HepG2 (cell line): ENCODE measurements around the gene S100A4. TPM values are rescaled to one million over a fixed set of nuclear protein-coding genes. Genes with fewer than 3 reads are reported as not detected.

Source experiments
- KIAA2018 ChIP-seq: sonication (generic); formaldehyde crosslinking; IDR thresholded peaks from 2 replicates; pipeline ENCODE4 v1.5.0; 2020; ENCODE audit warnings: mild to moderate bottlenecking, missing genetic modification reagents, borderline replicate concordance
- polyA plus RNA-seq, 8 experiments: library from polyadenylated mRNA; depleted of rRNA in 3 of 8; stranded (reverse) in 7 of 8; unstranded in 1 of 8; fragments of >200 nt; fragmentation: Illumina TruSeq in 4 of 8; extraction: Trizol in 4 of 8; gene quantifications; 2 replicates each; pipeline versions ENCODE4 v1.2.1 to v1.2.3, GENCODE V29; 2011 to 2016; ENCODE audit warnings: low read depth in 4 of 8, missing spikeins in 1 of 8, mixed read lengths in 1 of 8; ENCODE audit not compliant: insufficient read depth in 1 of 8
- total RNA-seq, 5 experiments: library from RNA; depleted of rRNA; stranded (reverse); fragments of >200 nt; fragmentation: Illumina TruSeq; extraction: Trizol; gene quantifications; 2 replicates each; pipeline ENCODE4 v1.2.3, GENCODE V29; 2016; ENCODE audit warnings: low read depth in 1 of 5
- TF ChIP-seq, protein P1 (sequence below): sonication (generic); formaldehyde crosslinking; IDR thresholded peaks from 2 replicates; pipeline ENCODE4 v1.4.0; 2020; ENCODE audit warnings: missing genetic modification reagents

Gene S100A4
- total and polyA plus RNA-seq, 2 of the 13 experiments (the other 11 are each of a cell fraction or from before 2014, with no cell fraction given), result 12.9 to 20.2 TPM

DNA sequence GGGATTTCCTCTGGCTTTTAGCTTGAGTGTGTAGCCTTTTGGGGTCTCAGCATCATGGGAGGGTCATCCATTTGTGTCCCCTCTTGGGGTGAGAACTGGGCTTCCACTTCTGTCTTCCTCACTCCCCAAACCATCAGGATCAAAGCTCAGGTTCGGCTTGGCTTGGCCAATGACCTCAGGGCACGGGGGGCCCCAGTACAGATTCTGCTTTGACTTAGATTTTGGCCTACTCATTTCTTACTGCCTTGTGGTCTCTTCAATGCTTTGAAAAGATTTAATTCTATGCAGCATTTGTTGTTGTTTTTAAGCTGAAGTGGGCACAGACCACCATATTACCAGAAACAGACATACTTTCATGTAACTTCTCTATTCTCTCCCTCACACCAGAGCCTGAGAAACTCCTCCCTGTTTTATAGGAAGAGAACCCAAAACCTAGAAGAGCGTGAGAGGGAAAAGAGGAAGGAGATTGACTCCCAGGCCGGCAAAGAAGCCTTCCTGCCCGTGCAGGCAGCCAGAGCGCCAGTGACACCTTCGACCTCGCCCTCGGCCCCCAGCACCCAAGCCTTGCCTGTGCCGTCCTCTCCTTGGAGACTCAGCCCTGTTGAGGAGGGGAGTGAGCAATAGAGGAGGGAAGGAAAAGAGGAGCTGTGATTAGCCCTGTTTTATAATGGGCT, 5.4 kb upstream of the S100A4 start (continued):
- TF ChIP-seq KIAA2018 (CRISPR knock-in tag), result no peak
- TF ChIP-seq, protein P1, sequence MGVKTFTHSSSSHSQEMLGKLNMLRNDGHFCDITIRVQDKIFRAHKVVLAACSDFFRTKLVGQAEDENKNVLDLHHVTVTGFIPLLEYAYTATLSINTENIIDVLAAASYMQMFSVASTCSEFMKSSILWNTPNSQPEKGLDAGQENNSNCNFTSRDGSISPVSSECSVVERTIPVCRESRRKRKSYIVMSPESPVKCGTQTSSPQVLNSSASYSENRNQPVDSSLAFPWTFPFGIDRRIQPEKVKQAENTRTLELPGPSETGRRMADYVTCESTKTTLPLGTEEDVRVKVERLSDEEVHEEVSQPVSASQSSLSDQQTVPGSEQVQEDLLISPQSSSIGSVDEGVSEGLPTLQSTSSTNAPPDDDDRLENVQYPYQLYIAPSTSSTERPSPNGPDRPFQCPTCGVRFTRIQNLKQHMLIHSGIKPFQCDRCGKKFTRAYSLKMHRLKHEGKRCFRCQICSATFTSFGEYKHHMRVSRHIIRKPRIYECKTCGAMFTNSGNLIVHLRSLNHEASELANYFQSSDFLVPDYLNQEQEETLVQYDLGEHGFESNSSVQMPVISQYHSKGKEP (CRISPR knock-in tag), result no peak
